ACHN (cell line): ENCODE data around the gene BLOC1S1.

Experiments
- DNase-seq: peaks from one replicate; pipeline ENCODE4 v3.0.0-alpha.2; 2015
- in situ Hi-C: cut with HindIII; loops from 2 replicates; pipeline ENCODE4 v1.10.0; 2017; ENCODE audit warnings: low sequenced_read_pairs, low pct_ligation_motif_present, low pct_unique_long_range_greater_than_20kb

The BLOC1S1 gene

DNA sequence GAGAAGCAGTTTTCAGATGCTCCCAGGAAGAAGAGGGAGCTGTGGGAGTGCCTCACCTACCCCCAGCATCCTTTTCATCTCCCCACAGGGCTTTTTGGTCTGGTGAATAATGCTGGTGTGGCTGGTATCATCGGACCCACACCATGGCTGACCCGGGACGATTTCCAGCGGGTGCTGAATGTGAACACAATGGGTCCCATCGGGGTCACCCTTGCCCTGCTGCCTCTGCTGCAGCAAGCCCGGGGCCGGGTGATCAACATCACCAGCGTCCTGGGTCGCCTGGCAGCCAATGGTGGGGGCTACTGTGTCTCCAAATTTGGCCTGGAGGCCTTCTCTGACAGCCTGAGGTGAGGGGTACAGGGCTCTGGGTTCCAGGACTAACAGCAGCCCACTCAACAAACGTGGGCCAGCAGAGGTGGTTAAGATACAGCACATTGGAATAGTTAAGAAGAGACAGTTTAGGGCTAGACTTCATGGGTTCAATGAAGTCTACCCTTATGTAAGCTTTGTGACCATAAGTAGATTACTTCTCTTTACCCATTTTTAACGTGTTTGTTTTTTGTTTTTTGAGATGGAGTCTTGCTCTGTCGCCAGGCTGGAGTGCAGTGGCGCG, 5.9 kb downstream of the BLOC1S1 start:
- in situ Hi-C loops: no loop called here
- no peak for DNase-seq

- in situ Hi-C loops: no loop called here
Observed at GRCh38 chr12:55722948-55723347, 7.1 kb downstream of the BLOC1S1 start.

GRCh38 chr12:55723516-55724225, 7.8 kb downstream of the BLOC1S1 start:
- in situ Hi-C loops: no loop called here
- no peak for DNase-seq

More at GRCh38 chr12:55722948-55723347, 7.1 kb downstream of the BLOC1S1 start:
- DNase-seq: no peak

GRCh38 chr12:55724226-55724939, 8.5 kb downstream of the BLOC1S1 start:
- DNase-seq: peak; percentile 82
- in situ Hi-C loops: no loop called here

GRCh38 chr12:55724940-55725309, 9.1 kb downstream of the BLOC1S1 start:
- DNase-seq: no peak
- in situ Hi-C loops: no loop called here

- no peak for DNase-seq
- in situ Hi-C loops: no loop called here
Observed at GRCh38 chr12:55725556-55725955, 9.7 kb downstream of the BLOC1S1 start.

- in situ Hi-C loops: no loop called here
- no peak for DNase-seq
Observed at GRCh38 chr12:55726971-55727370, 11.1 kb downstream of the BLOC1S1 start.

DNA sequence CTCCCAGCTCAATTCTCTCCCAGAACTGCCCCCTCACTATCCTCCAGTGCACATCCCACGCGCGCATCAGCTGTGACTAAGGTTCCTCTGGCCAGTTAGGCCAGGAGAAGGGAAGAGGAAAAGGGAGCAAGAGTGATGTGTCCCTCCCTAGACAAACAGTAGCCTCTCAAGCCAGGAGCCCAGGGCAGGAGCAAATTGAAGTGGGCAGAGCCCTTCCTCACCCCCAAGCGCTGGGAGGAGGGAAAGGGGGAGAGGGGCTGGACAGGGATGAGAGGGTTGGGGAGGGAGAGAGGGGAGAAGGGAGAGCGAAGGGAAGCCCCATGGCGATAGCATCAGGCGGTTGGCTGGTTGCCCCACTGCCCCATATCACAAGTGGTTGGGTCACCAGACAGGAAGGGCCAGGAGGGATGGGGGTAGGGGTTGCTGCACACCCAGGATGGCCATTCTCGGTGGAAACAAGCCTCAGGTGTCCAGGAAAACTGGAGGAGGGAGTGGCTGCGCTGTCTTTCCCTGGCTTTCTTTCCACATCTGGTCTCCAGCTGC, 11.9 kb downstream of the BLOC1S1 start:
- DNase-seq: peak; percentile 60
- in situ Hi-C loops: no loop called here

GRCh38 chr12:55728186-55728938, 12.5 kb downstream of the BLOC1S1 start:
- in situ Hi-C loops: no loop called here
- DNase-seq: peak; percentile 85

DNA sequence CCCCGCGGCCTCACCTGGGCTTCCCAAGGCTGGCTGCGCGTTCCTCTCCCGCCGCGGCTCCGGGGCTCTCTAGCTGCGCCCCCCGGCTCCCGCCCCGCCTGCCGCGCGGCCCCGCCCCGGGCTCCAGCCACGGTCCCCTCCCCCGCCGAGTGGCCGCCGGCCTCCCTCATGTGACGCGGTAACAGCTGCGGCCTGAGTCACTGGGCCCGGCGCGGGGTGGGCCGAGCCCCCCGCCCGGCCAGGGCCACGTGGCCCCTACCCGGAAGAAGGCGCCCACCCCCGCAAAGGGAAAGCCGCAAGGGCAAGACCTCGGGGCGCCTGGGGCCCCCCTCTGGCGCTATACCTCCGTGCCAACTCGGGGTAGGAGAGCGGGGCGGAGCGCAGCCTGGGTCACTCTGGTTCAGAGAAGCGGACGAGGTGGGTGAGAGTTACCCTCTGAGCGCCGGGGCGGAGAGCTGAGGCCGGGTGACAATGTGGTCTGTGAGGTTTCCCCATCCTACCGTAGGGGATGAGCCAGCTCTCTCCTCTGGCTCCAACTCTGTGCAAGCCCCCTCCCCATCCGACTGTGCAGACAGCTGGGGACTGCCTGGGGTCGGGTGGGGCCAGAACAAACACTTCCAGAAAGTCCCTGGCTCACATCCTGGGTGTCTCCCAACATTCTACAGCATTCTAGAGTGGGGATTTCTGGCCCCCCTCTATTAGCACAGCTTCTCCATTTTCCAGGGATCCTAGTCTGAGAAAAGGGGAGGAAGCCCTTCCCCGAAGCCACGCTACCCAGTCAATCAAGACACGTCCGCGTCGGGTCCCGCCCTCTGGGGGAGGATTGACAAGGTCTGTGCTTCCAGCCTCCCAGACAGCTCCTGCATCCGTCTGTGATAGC, 13.3 kb downstream of the BLOC1S1 start, which contains the start of gene CD63:
Gene CD63 (minus strand): TSS at position 71 of the 880 bp plus-strand sequence. CDS start 668 bp downstream, outside the sequence.
- peak; percentile 99 for DNase-seq
- in situ Hi-C loops: no loop called here

GRCh38 chr12:55729819-55730818, 14.3 kb downstream of the BLOC1S1 start:
- DNase-seq: peak; percentile 78
- in situ Hi-C loops: no loop called here

GRCh38 chr12:55732288-55732687, 16.4 kb downstream of the BLOC1S1 start:
- in situ Hi-C loops: no loop called here
- no peak for DNase-seq

GRCh38 chr12:55733021-55733555, 17.2 kb downstream of the BLOC1S1 start:
- no peak for DNase-seq
- in situ Hi-C loops: no loop called here

- in situ Hi-C loops: no loop called here
- DNase-seq: no peak
Observed at GRCh38 chr12:55733858-55734257, 18.0 kb downstream of the BLOC1S1 start.

DNA sequence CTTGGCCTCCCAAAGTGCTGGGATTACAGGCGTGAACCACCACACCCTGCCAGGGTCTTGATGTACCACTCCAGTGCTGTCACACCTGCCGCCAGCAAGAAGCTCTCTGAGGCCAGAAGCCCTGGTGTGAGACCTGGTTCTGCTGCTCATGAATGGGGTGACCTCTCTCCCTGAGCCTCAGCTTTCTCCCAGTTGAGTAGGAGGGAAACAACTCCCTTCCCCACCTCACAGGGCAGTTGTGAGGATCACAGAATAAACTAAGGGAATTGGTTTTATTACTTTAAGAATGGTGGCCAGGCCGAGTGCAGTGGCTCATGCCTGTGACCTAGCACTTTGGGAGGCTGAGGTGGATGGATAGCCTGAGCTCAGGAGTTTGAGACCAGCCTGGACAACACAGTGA, 18.7 kb downstream of the BLOC1S1 start:
- in situ Hi-C loops: no loop called here
- DNase-seq: no peak

DNA sequence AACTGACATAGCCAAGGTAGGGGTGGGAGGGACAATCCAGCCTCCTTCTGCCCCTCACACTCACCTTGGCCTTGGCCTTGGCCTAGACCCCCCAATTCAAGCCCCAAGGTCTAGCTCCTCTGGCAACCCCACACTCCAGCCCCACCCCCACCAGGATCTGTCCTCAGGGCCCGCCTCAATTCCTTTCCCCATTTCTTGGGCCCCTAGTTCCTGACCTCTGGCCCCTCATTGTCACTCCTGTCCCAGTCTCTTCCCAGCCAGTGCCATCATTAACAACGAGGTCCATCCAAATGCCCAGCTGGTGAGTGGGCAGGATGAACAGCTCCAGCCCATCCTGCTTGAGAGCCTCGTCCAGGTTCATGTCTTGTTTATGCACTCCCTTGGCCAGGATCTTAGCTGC, 20.2 kb downstream of the BLOC1S1 start:
- in situ Hi-C loops: no loop called here
- DNase-seq: no peak
